Fibroblast of lung (primary cell): Measurements from ENCODE around the gene CEP128. TPM values are rescaled to one million over a fixed set of nuclear protein-coding genes. Genes with fewer than 3 reads are reported as not detected.

ENCODE experiments used
- DNase-seq, 2 donors: peaks; one replicate each; pipeline versions ENCODE4 v3.0.0 to v3.0.0-alpha.2; 2010; ENCODE audit warnings: low read depth in 2 of 2
- H2AFZ ChIP-seq: 2 replicates; pipeline ENCODE4 v1.5.1; 2012; ENCODE audit warnings: low read length, control low read depth, inconsistent platforms
- H3K27ac ChIP-seq: 2 replicates; pipeline ENCODE4 v1.5.1; 2011; ENCODE audit warnings: low read length, control low read depth; ENCODE audit not compliant: insufficient read depth
- H3K27me3 ChIP-seq: 2 replicates; pipeline ENCODE4 v1.5.1; 2011; ENCODE audit warnings: mild to moderate bottlenecking, low read length; ENCODE audit not compliant: control insufficient read depth, insufficient read depth
- H3K36me3 ChIP-seq: 2 replicates; pipeline ENCODE4 v1.5.1; 2011; ENCODE audit warnings: low read length; ENCODE audit not compliant: control insufficient read depth, insufficient read depth
- H3K4me1 ChIP-seq: 2 replicates; pipeline ENCODE4 v1.5.1; 2011; ENCODE audit warnings: low read length; ENCODE audit not compliant: control insufficient read depth, insufficient read depth; ENCODE audit errors: extremely low read depth
- H3K4me2 ChIP-seq: 2 replicates; pipeline ENCODE4 v1.5.1; 2011; ENCODE audit warnings: low read length, control low read depth; ENCODE audit not compliant: insufficient read depth; ENCODE audit errors: extremely low read depth
- H3K4me3 ChIP-seq, 4 experiments: fragments of 200-600 bp in 1 of 4; sonication (generic) in 1 of 4; replicated peaks in 1 of 4; 2 replicates each; pipeline ENCODE4 v1.5.1; 2011 to 2016; ENCODE audit warnings: low read length in 4 of 4, low read depth in 3 of 4, mild to moderate bottlenecking in 3 of 4, control low read depth in 2 of 4, inconsistent platforms in 1 of 4, mixed read lengths in 1 of 4; ENCODE audit not compliant: insufficient read depth in 1 of 4; ENCODE audit errors: control extremely low read depth in 1 of 4
- H3K79me2 ChIP-seq: 2 replicates; pipeline ENCODE4 v1.5.1; 2012; ENCODE audit warnings: mild to moderate bottlenecking, low read length, inconsistent platforms; ENCODE audit not compliant: control insufficient read depth, insufficient read depth
- H3K9ac ChIP-seq: 2 replicates; pipeline ENCODE4 v1.5.1; 2011; ENCODE audit warnings: mild to moderate bottlenecking, low read length, control low read depth; ENCODE audit not compliant: insufficient read depth
- H3K9me3 ChIP-seq: 2 replicates; pipeline ENCODE4 v1.5.1; 2012; ENCODE audit warnings: low read depth, low read length; ENCODE audit not compliant: control insufficient read depth, insufficient read depth
- H4K20me1 ChIP-seq: 2 replicates; pipeline ENCODE4 v1.5.1; 2011; ENCODE audit warnings: low read length; ENCODE audit not compliant: control insufficient read depth, insufficient read depth; ENCODE audit errors: extremely low read depth
- CTCF ChIP-seq, 2 donors: IDR thresholded peaks in 1 of 2; conservative IDR thresholded peaks in 1 of 2; 1 replicate in 1 of 2; 2 replicates in 1 of 2; pipeline ENCODE4 v1.5.1; 2011 to 2012; ENCODE audit warnings: low read length in 2 of 2, control low read depth in 1 of 2, inconsistent platforms in 1 of 2, low read depth in 1 of 2, mild to moderate bottlenecking in 1 of 2
- EZH2 ChIP-seq: IDR thresholded peaks from 2 replicates; pipeline ENCODE4 v1.5.1; 2012; ENCODE audit warnings: low read length, control low read depth, mild to moderate bottlenecking; ENCODE audit errors: missing control alignments
- polyA plus RNA-seq, 2 donors: library from polyadenylated mRNA; depleted of rRNA in 1 of 2; stranded (reverse) in 1 of 2; unstranded in 1 of 2; fragments of >200 nt; gene quantifications; 2 replicates each; pipeline ENCODE4 v1.2.1, GENCODE V29; 2011 to 2012; ENCODE audit warnings: missing spikeins in 1 of 2
- total RNA-seq: library from RNA; depleted of rRNA; stranded (reverse); fragments of >200 nt; gene quantifications from 2 replicates; pipeline ENCODE4 v1.2.1, GENCODE V29; 2014

CEP128 gene
- total and polyA plus RNA-seq, 2 donors (not counting 1 experiment from before 2014, with no cell fraction given) = 1.3 to 7.8 TPM

GRCh38 chr14:80489513-80489912 is 452.0 kb downstream of the CEP128 start:
- no peaks in the 10 kb centered on the region for H3K4me1 ChIP-seq
- H3K27me3 ChIP-seq = no peaks in the 10 kb centered on the region
- no peaks in the 10 kb centered on the region for H3K36me3 ChIP-seq
- no peaks in the 10 kb centered on the region for H4K20me1 ChIP-seq
- no peak for TF ChIP-seq CTCF (conservative IDR thresholded peaks at IDR 0.05 in 1 of 2, IDR thresholded peaks at IDR 0.05 in 1 of 2; ENCODE audit: low read depth in 1 of 2, low read length in 2 of 2)
- TF ChIP-seq EZH2 = no peak
- no peak overlapping the region for H3K4me3 ChIP-seq
- no peak overlapping the region for H3K9ac ChIP-seq
- peak in 1 of 2 donors; percentile 20 for DNase-seq
- no peaks in the 10 kb centered on the region for H3K9me3 ChIP-seq
- H3K79me2 ChIP-seq = no peaks in the 10 kb centered on the region
- H3K27ac ChIP-seq = no peak overlapping the region
- H3K4me2 ChIP-seq = no peak overlapping the region
- H2AFZ ChIP-seq = no peak overlapping the region

- Histone ChIP-seq H3K9ac (no peak overlapping the region), H3K79me2 (no peaks in the 10 kb centered on the region), H3K27ac (no peak overlapping the region), H3K4me2 (no peak overlapping the region), H3K27me3 (no peaks in the 10 kb centered on the region), H4K20me1 (no peaks in the 10 kb centered on the region), H3K4me1 (no peaks in the 10 kb centered on the region), H3K4me3 (no peak overlapping the region), H2AFZ (no peak overlapping the region), H3K9me3 (no peaks in the 10 kb centered on the region), H3K36me3 (no peaks in the 10 kb centered on the region)
- TF ChIP-seq CTCF (conservative IDR thresholded peaks at IDR 0.05 in 1 of 2, IDR thresholded peaks at IDR 0.05 in 1 of 2; ENCODE audit: low read depth in 1 of 2, low read length in 2 of 2) (no peak), EZH2 (no peak)
- no peak for DNase-seq
These were observed 455.8 kb downstream of the CEP128 start for GRCh38 chr14:80485764-80486163.

GRCh38 chr14:80483331-80483730 is 458.2 kb downstream of the CEP128 start:
- no peak overlapping the region for H3K9ac ChIP-seq
- no peaks in the 10 kb centered on the region for H4K20me1 ChIP-seq
- no peak overlapping the region for H3K4me2 ChIP-seq
- no peaks in the 10 kb centered on the region for H3K36me3 ChIP-seq
- TF ChIP-seq CTCF (conservative IDR thresholded peaks at IDR 0.05 in 1 of 2, IDR thresholded peaks at IDR 0.05 in 1 of 2; ENCODE audit: low read depth in 1 of 2, low read length in 2 of 2) = no peak
- TF ChIP-seq EZH2 = no peak
- DNase-seq = peak in 1 of 2 donors; percentile 57
- no peak overlapping the region for H3K4me3 ChIP-seq
- H3K27me3 ChIP-seq = no peaks in the 10 kb centered on the region
- H3K79me2 ChIP-seq = no peaks in the 10 kb centered on the region
- no peak overlapping the region for H3K27ac ChIP-seq
- no peaks in the 10 kb centered on the region for H3K4me1 ChIP-seq
- no peak overlapping the region for H2AFZ ChIP-seq
- H3K9me3 ChIP-seq = no peaks in the 10 kb centered on the region
